ENCODE measurements around the gene HDAC5. TPM values are rescaled to one million over a fixed set of nuclear protein-coding genes. Genes with fewer than 3 reads are reported as not detected.
"Not testable (repeated sequence)": the region's sequence is repeated elsewhere in the genome, so short reads cannot be mapped to it uniquely, and the experiment has no call there.

HDAC5 gene
- total RNA-seq, 2 donors from 2014 or later = 19.0 to 26.6 TPM

GRCh38 chr17:44062871-44063270 lies 60.6 kb downstream of the HDAC5 start:
- H3K36me3 ChIP-seq = no peaks in the 10 kb centered on the region
- no peaks in the 10 kb centered on the region for H3K27me3 ChIP-seq
- no peak for TF ChIP-seq CTCF (IDR thresholded peaks at IDR 0.05)
- no peak overlapping the region for H3K4me3 ChIP-seq
- H3K27ac ChIP-seq = no peak overlapping the region
- no peaks in the 10 kb centered on the region for H3K4me1 ChIP-seq
- intact Hi-C loops (cut with DNase I) = no loop called here
- no peaks in the 10 kb centered on the region for H3K9me3 ChIP-seq
- no peak for DNase-seq
- H3K9ac ChIP-seq (ENCODE audit: low read depth in 2 of 2, low read length in 2 of 2) = no peak overlapping the region

DNA sequence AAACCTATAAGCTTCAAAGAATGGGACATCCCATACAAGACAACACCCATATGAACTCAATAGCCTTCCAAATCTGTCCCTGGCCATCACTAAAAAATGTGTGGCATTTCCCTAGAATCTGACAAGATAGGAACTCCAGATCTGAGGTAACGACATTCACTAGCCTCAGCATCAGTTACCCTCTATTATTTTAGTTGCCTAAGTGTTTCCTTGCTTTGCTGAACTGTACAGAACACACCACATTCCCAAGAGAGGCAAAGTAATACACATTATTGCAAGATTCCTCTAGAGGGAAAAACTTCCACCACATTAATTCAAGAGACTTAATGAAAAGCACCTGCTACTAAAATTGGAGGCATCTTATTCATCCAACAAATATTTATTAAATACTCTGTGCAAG lies 62.0 kb downstream of the HDAC5 start:
- Histone ChIP-seq H3K4me1 (no peaks in the 10 kb centered on the region), H3K27ac (no peak overlapping the region), H3K4me3 (no peak overlapping the region), H3K36me3 (no peaks in the 10 kb centered on the region), H3K9ac (ENCODE audit: low read depth in 2 of 2, low read length in 2 of 2) (no peak overlapping the region), H3K9me3 (no peaks in the 10 kb centered on the region), H3K27me3 (no peaks in the 10 kb centered on the region)
- intact Hi-C loops (cut with DNase I) = no loop called here
- DNase-seq = no peak
- no peak for TF ChIP-seq CTCF (IDR thresholded peaks at IDR 0.05)

GRCh38 chr17:44059101-44059892 lies 64.1 kb downstream of the HDAC5 start:
- no peaks in the 10 kb centered on the region for H3K36me3 ChIP-seq
- no peak for DNase-seq
- no peaks in the 10 kb centered on the region for H3K4me1 ChIP-seq
- H3K27me3 ChIP-seq = no peaks in the 10 kb centered on the region
- H3K9ac ChIP-seq (ENCODE audit: low read depth in 2 of 2, low read length in 2 of 2) = no peak overlapping the region
- no peaks in the 10 kb centered on the region for H3K9me3 ChIP-seq
- no peak for TF ChIP-seq CTCF (IDR thresholded peaks at IDR 0.05)
- intact Hi-C loops (cut with DNase I) = no loop called here
- H3K4me3 ChIP-seq = no peak overlapping the region
- H3K27ac ChIP-seq = no peak overlapping the region

- no peaks in the 10 kb centered on the region for H3K36me3 ChIP-seq
- no peaks in the 10 kb centered on the region for H3K9me3 ChIP-seq
- TF ChIP-seq CTCF (IDR thresholded peaks at IDR 0.05) = no peak
- no peak overlapping the region for H3K4me3 ChIP-seq
- DNase-seq = no peak
- H3K9ac ChIP-seq (ENCODE audit: low read depth in 2 of 2, low read length in 2 of 2) = no peak overlapping the region
- H3K27me3 ChIP-seq = no peaks in the 10 kb centered on the region
- intact Hi-C loops (cut with DNase I) = no loop called here
- no peaks in the 10 kb centered on the region for H3K4me1 ChIP-seq
- H3K27ac ChIP-seq = no peak overlapping the region
Measured at GRCh38 chr17:44053125-44053872, 70.1 kb downstream of the HDAC5 start.

- Histone ChIP-seq H3K4me1 (no peaks in the 10 kb centered on the region), H3K36me3 (no peaks in the 10 kb centered on the region)
- intact Hi-C loops (cut with DNase I) = no loop called here
Measured at GRCh38 chr17:44049294-44050060, 74.0 kb downstream of the HDAC5 start.

GRCh38 chr17:44046893-44047292 lies 76.5 kb downstream of the HDAC5 start:
- H3K36me3 ChIP-seq; H3K4me3 ChIP-seq; intact Hi-C loops (cut with DNase I): not testable (repeated sequence)

More at GRCh38 chr17:44049294-44050060, 74.0 kb downstream of the HDAC5 start:
- no peaks in the 10 kb centered on the region for H3K27me3 ChIP-seq
- no peaks in the 10 kb centered on the region for H3K9me3 ChIP-seq
- H3K9ac ChIP-seq (ENCODE audit: low read depth in 2 of 2, low read length in 2 of 2) = no peak overlapping the region
- no peak for TF ChIP-seq CTCF (IDR thresholded peaks at IDR 0.05)
- H3K4me3 ChIP-seq = no peak overlapping the region
- no peak overlapping the region for H3K27ac ChIP-seq
- no peak for DNase-seq

More at GRCh38 chr17:44046893-44047292, 76.5 kb downstream of the HDAC5 start:
- not testable (repeated sequence) for H3K27ac ChIP-seq; H3K27me3 ChIP-seq; H3K9me3 ChIP-seq; H3K9ac ChIP-seq (ENCODE audit: low read depth in 2 of 2, low read length in 2 of 2); DNase-seq; H3K4me1 ChIP-seq

Data from colonic mucosa (tissue), 4 donors.